Endothelial cell (in vitro differentiated cells): ENCODE data around the gene CHI3L1. TPM values are rescaled to one million over a fixed set of nuclear protein-coding genes. Genes with fewer than 3 reads are reported as not detected.

Experiments
- DNase-seq: peaks from one replicate; pipeline ENCODE4 v3.0.0; 2021; ENCODE audit warnings: low spot score
- H3K27ac Mint-ChIP-seq: one replicate; pipeline ENCODE4 v1.8.0; 2021; ENCODE audit warnings: mixed read lengths, inconsistent platforms; ENCODE audit not compliant: unreplicated experiment
- H3K27me3 Mint-ChIP-seq: one replicate; pipeline ENCODE4 v1.8.0; 2021; ENCODE audit warnings: mild to moderate bottlenecking, moderate library complexity, mixed read lengths, inconsistent platforms; ENCODE audit not compliant: unreplicated experiment
- H3K36me3 Mint-ChIP-seq: one replicate; pipeline ENCODE4 v1.8.0; 2021; ENCODE audit warnings: mild to moderate bottlenecking, low read depth, mixed read lengths, inconsistent platforms; ENCODE audit not compliant: unreplicated experiment
- H3K4me1 Mint-ChIP-seq: one replicate; pipeline ENCODE4 v1.8.0; 2021; ENCODE audit warnings: mild to moderate bottlenecking, mixed read lengths, inconsistent platforms; ENCODE audit not compliant: unreplicated experiment
- H3K4me3 Mint-ChIP-seq: one replicate; pipeline ENCODE4 v1.8.0; 2021; ENCODE audit warnings: mild to moderate bottlenecking, mixed read lengths, inconsistent platforms; ENCODE audit not compliant: unreplicated experiment
- H3K9me3 Mint-ChIP-seq: one replicate; pipeline ENCODE4 v1.8.0; 2021; ENCODE audit warnings: mixed read lengths, inconsistent platforms; ENCODE audit not compliant: unreplicated experiment
- CTCF ChIP-seq: fragments of 200-600 bp; sonication (generic); IDR thresholded peaks from one replicate; pipeline ENCODE4 v1.5.0; 2021; ENCODE audit warnings: antibody characterized with exemption; ENCODE audit not compliant: unreplicated experiment
- total RNA-seq: library from RNA; stranded (reverse); fragmentation: NEBNext Ultra II Directional; extraction: Animal tissue kit (Norgen Biotek cat#: 25700); gene quantifications from one replicate; pipeline ENCODE4 v1.2.1, GENCODE V29; 2021; ENCODE audit not compliant: unreplicated experiment

Gene CHI3L1
- total RNA-seq, 1 donor from 2014 or later, result 0.21 TPM

GRCh38 chr1:203177470-203178039 lies 8.9 kb downstream of the CHI3L1 start:
- no peak overlapping the region for H3K27ac Mint-ChIP-seq
- peaks cover 3% of the 10 kb centered on the region for H3K27me3 Mint-ChIP-seq
- no peaks in the 10 kb centered on the region for H3K9me3 Mint-ChIP-seq
- no peaks in the 10 kb centered on the region for H3K36me3 Mint-ChIP-seq
- H3K4me3 Mint-ChIP-seq, result no peak overlapping the region
- TF ChIP-seq CTCF, result no peak
- peaks cover 10% of the 10 kb centered on the region for H3K4me1 Mint-ChIP-seq
- no peak for DNase-seq

GRCh38 chr1:203177036-203177405 lies 9.5 kb downstream of the CHI3L1 start:
- Mint-ChIP-seq H3K36me3 (no peaks in the 10 kb centered on the region), H3K27me3 (peaks cover 3% of the 10 kb centered on the region), H3K27ac (no peak overlapping the region), H3K4me3 (no peak overlapping the region), H3K9me3 (no peaks in the 10 kb centered on the region), H3K4me1 (peaks cover 10% of the 10 kb centered on the region)
- no peak for TF ChIP-seq CTCF
- no peak for DNase-seq

- Mint-ChIP-seq H3K27me3 (peaks cover 3% of the 10 kb centered on the region), H3K9me3 (no peaks in the 10 kb centered on the region), H3K36me3 (no peaks in the 10 kb centered on the region), H3K27ac (no peak overlapping the region), H3K4me3 (no peak overlapping the region), H3K4me1 (peaks cover 10% of the 10 kb centered on the region)
- no peak for DNase-seq
- no peak for TF ChIP-seq CTCF
These were observed 10.1 kb downstream of the CHI3L1 start for GRCh38 chr1:203176273-203177035.

GRCh38 chr1:203175827-203176241 lies 10.7 kb downstream of the CHI3L1 start:
- Mint-ChIP-seq H3K4me3 (no peak overlapping the region), H3K36me3 (no peaks in the 10 kb centered on the region), H3K4me1 (peaks cover 10% of the 10 kb centered on the region), H3K27ac (no peak overlapping the region), H3K9me3 (no peaks in the 10 kb centered on the region), H3K27me3 (peaks cover 1% of the 10 kb centered on the region)
- no peak for DNase-seq
- no peak for TF ChIP-seq CTCF

GRCh38 chr1:203175237-203175826 lies 11.2 kb downstream of the CHI3L1 start, which contains the start of gene MYBPH:
TSS of gene MYBPH (minus strand) at chr1:203175826. CDS start at chr1:203175755, 71 bp downstream.
- no peak for DNase-seq
- Mint-ChIP-seq H3K36me3 (no peaks in the 10 kb centered on the region), H3K4me1 (peaks cover 10% of the 10 kb centered on the region), H3K27ac (no peak within 1 kb of the TSS), H3K27me3 (peaks cover 1% of the 10 kb centered on the region), H3K9me3 (no peaks in the 10 kb centered on the region), H3K4me3 (no peak within 1 kb of the TSS)
- no peak for TF ChIP-seq CTCF
